Loucy (cell line): ENCODE data around the gene DRC7.

Source experiments
- H2AFZ ChIP-seq: fragments of 200-600 bp; sonication (generic); 2 replicates; pipeline ENCODE4 v1.6.0; 2016; ENCODE audit warnings: antibody characterized with exemption, mild to moderate bottlenecking, low read length, moderate library complexity
- H3F3A ChIP-seq: fragments of 200-600 bp; 2 replicates; pipeline ENCODE4 v1.6.0; 2016; ENCODE audit warnings: antibody characterized with exemption, low read depth, mild to moderate bottlenecking
- H3K27me3 ChIP-seq: fragments of 200-600 bp; sonication (generic); 2 replicates; pipeline ENCODE4 v1.6.1; 2014; ENCODE audit warnings: low read length, mild to moderate bottlenecking; ENCODE audit not compliant: insufficient read depth, poor library complexity, severe bottlenecking
- H3K36me3 ChIP-seq: fragments of 200-600 bp; sonication (generic); 2 replicates; pipeline ENCODE4 v1.6.1; 2016; ENCODE audit warnings: low read length; ENCODE audit not compliant: insufficient read depth
- H3K4me1 ChIP-seq: fragments of 200-600 bp; sonication (generic); 2 replicates; pipeline ENCODE4 v1.5.1; 2014; ENCODE audit warnings: low read length, mild to moderate bottlenecking; ENCODE audit not compliant: insufficient read depth, poor library complexity, severe bottlenecking
- H3K4me2 ChIP-seq: fragments of 200-600 bp; sonication (generic); 2 replicates; pipeline ENCODE4 v1.6.0; 2014; ENCODE audit warnings: antibody characterized with exemption, low read length, low read depth, mild to moderate bottlenecking; ENCODE audit not compliant: poor library complexity, severe bottlenecking
- H3K4me3 ChIP-seq: fragments of 200-600 bp; sonication (generic); 2 replicates; pipeline ENCODE4 v1.5.1; 2014; ENCODE audit warnings: low read length, mild to moderate bottlenecking, mixed read lengths; ENCODE audit not compliant: poor library complexity, severe bottlenecking
- H3K79me2 ChIP-seq: fragments of 200-600 bp; sonication (generic); 2 replicates; pipeline ENCODE4 v1.6.1; 2014; ENCODE audit warnings: low read length; ENCODE audit not compliant: insufficient read depth
- H3K9ac ChIP-seq: fragments of 200-600 bp; sonication (generic); 2 replicates; pipeline ENCODE4 v1.6.0; 2014; ENCODE audit warnings: mild to moderate bottlenecking, low read depth, low read length, moderate library complexity; ENCODE audit not compliant: poor library complexity, severe bottlenecking
- H3K9me2 ChIP-seq: fragments of 200-600 bp; sonication (generic); replicated peaks from 2 replicates; pipeline ENCODE4 v1.6.1; 2016; ENCODE audit warnings: low read depth, low read length, mixed read lengths
- H3K9me3 ChIP-seq: fragments of 200-600 bp; sonication (generic); 2 replicates; pipeline ENCODE4 v1.6.1; 2014; ENCODE audit warnings: mild to moderate bottlenecking, antibody characterized with exemption, low read length, low read depth; ENCODE audit not compliant: insufficient read depth
- H4K20me1 ChIP-seq: fragments of 200-600 bp; sonication (generic); 2 replicates; pipeline ENCODE4 v1.6.0; 2014; ENCODE audit warnings: antibody characterized with exemption, low read length, mild to moderate bottlenecking; ENCODE audit not compliant: insufficient read depth, poor library complexity, severe bottlenecking
- EZH2phosphoT487 ChIP-seq: fragments of 200-600 bp; IDR thresholded peaks from 2 replicates; pipeline ENCODE4 v1.6.1; 2018; ENCODE audit warnings: antibody characterized with exemption, mild to moderate bottlenecking, moderate library complexity, borderline replicate concordance
- TF ChIP-seq, protein P1 (sequence below): fragments of 200-600 bp; sonication (generic); conservative IDR thresholded peaks from 2 replicates; pipeline ENCODE4 v1.5.1; 2014; ENCODE audit warnings: mild to moderate bottlenecking, antibody characterized with exemption, low read length

Gene DRC7

DNA sequence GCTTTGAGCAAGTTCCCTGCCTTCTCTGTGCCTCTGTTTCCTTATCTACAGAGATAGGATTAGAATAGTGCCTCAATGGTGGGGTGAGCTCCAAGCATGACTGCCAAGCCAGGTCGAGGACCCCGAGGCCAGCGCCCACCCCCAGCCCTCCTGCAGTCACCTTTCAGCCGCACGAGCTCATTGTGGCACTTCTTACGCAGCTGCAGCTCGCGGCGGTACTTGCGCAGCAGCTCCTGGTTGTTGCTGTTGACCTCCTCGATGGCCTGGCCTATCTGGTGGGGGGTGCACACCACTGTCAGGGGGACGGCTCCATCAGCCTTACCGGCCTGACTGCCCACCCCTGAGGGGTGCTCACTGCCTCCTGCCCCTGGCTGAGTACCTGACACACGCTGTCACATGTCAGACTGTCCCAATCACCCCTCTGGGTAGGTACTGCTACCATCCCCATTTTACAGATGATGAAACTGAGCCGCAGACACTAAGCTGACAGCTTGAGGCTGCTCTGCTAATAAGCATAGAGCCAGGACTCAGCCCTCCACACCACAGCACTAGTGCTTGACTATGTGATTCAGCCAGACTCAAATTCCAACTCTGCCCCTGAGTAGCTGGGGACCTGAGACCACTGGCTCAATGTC lies 72.2 kb downstream of the DRC7 start:
- Histone ChIP-seq H3K9me2 (no peaks in the 10 kb centered on the region), H3K4me3 (no peak overlapping the region), H3K9ac (no peak overlapping the region), H3K4me1 (peaks cover 4% of the 10 kb centered on the region), H3K4me2 (no peak overlapping the region), H4K20me1 (no peaks in the 10 kb centered on the region), H3K36me3 (no peaks in the 10 kb centered on the region), H3K79me2 (no peaks in the 10 kb centered on the region), H2AFZ (no peak overlapping the region), H3K27me3 (no peaks in the 10 kb centered on the region), H3K9me3 (no peaks in the 10 kb centered on the region), H3F3A (no peaks in the 10 kb centered on the region)
- TF ChIP-seq, protein P1, sequence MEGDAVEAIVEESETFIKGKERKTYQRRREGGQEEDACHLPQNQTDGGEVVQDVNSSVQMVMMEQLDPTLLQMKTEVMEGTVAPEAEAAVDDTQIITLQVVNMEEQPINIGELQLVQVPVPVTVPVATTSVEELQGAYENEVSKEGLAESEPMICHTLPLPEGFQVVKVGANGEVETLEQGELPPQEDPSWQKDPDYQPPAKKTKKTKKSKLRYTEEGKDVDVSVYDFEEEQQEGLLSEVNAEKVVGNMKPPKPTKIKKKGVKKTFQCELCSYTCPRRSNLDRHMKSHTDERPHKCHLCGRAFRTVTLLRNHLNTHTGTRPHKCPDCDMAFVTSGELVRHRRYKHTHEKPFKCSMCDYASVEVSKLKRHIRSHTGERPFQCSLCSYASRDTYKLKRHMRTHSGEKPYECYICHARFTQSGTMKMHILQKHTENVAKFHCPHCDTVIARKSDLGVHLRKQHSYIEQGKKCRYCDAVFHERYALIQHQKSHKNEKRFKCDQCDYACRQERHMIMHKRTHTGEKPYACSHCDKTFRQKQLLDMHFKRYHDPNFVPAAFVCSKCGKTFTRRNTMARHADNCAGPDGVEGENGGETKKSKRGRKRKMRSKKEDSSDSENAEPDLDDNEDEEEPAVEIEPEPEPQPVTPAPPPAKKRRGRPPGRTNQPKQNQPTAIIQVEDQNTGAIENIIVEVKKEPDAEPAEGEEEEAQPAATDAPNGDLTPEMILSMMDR = no peak
- no peak for TF ChIP-seq EZH2phosphoT487

DNA sequence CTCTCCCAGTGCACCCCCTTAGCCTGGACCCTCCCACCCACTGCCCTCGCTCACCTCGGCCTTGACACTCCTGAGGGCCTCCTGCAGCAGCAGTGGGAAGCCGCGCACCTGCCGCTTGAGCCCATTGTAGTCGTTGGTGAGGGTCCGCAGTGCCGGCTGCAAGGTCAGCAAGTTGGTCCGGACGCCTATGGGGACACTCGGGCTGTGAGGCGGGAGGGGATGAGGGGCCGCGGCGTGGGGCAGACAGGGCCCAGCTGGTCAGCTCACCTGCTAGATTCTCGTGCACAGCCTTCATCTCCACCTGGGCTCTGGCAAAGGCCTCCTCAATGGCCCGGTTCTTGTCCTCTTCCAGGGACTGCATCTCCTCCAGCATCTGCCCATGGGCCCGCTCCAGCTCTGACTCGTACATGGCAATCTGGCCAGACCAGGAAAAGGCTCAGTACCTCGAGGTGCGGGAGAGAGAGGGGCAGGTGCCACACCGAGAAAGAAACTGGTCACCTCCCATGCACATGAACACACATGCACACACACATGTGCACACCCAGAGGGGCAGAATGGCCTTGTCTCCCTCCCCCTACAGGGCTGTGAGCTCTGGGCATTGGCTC lies 75.0 kb downstream of the DRC7 start:
- no peak overlapping the region for H3K4me3 ChIP-seq
- H2AFZ ChIP-seq = no peak overlapping the region
- no peaks in the 10 kb centered on the region for H3K4me1 ChIP-seq
- no peaks in the 10 kb centered on the region for H3K9me2 ChIP-seq
- H3K36me3 ChIP-seq = no peaks in the 10 kb centered on the region
- TF ChIP-seq, protein P1 = no peak
- no peak for TF ChIP-seq EZH2phosphoT487
- no peaks in the 10 kb centered on the region for H3K27me3 ChIP-seq
- H3K4me2 ChIP-seq = no peak overlapping the region
- no peaks in the 10 kb centered on the region for H4K20me1 ChIP-seq
- no peak overlapping the region for H3K9ac ChIP-seq
- H3K9me3 ChIP-seq = no peaks in the 10 kb centered on the region
- H3F3A ChIP-seq = no peaks in the 10 kb centered on the region
- no peaks in the 10 kb centered on the region for H3K79me2 ChIP-seq

DNA sequence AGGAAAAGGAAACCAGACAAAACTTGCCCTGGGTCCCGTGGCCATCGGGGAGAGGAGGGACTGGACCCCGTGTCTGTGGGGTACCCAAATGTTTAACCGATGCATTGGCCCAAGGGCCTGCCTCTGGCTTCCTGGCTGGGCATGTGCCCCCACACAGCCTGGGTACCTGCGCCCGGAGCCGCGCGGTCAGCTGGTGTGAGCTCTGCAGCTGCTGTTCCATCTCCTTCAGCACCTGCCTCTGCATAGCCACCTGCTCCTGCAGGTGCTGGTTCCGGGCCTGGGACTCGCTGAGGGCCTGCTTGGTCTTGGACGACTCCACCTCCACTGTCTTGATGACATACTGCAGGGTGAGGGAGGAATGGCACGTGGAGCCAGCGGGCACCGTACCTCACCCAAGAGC lies 75.8 kb downstream of the DRC7 start:
- TF ChIP-seq, protein P1 = no peak
- no peak for TF ChIP-seq EZH2phosphoT487
- H4K20me1 ChIP-seq = no peaks in the 10 kb centered on the region
- no peak overlapping the region for H2AFZ ChIP-seq
- H3K79me2 ChIP-seq = no peaks in the 10 kb centered on the region
- H3K36me3 ChIP-seq = no peaks in the 10 kb centered on the region
- no peaks in the 10 kb centered on the region for H3K9me3 ChIP-seq
- H3K4me2 ChIP-seq = no peak overlapping the region
- no peaks in the 10 kb centered on the region for H3K9me2 ChIP-seq
- H3K9ac ChIP-seq = no peak overlapping the region
- no peak overlapping the region for H3K4me3 ChIP-seq
- H3K27me3 ChIP-seq = no peaks in the 10 kb centered on the region
- no peaks in the 10 kb centered on the region for H3F3A ChIP-seq
- H3K4me1 ChIP-seq = no peaks in the 10 kb centered on the region
